Measurements from ENCODE around the gene SPAG17. TPM values are rescaled to one million over a fixed set of nuclear protein-coding genes. Genes with fewer than 3 reads are reported as not detected.
A peak's percentile ranks its signal among the peaks of the same experiment; 100 is the strongest.

The SPAG17 gene
- total and polyA plus RNA-seq, 2 of the 4 experiments (the other 2 are of a cell fraction) = 0.10 TPM; not detected in 1

DNA sequence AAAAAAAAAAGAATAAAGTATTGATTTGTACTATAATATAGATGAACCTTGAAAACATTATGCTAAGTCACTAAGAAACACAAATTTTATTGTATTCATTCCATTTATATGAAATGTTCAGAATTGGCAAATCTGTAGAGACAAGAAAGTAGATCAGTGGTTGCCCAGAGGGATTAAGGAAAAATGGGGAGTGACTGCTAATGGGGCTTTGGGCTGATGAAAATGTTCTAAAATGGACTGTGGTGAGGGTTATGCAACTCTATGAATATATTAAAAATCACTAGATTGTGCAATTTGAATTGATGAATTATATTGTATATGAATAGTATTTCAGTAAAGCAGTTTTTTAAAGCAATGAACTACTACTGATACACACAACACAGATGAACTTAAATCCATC lies 265.7 kb downstream of the SPAG17 start:
- no peak overlapping the region for H2BK5ac ChIP-seq (ENCODE audit: low read depth, low read length, poor library complexity, severe bottlenecking)
- DNase-seq (no peak), ATAC-seq (ENCODE audit: low read depth) (no peak)
- H2AK5ac ChIP-seq (ENCODE audit: low read depth, low read length) = no peak overlapping the region
- no TSS peak for BruUV-seq (replicated peaks)
- no peak overlapping the region for H3K18ac ChIP-seq (ENCODE audit: low read depth, low read length)
- H2BK120ac ChIP-seq (ENCODE audit: low read depth, low read length) = no peak overlapping the region
- no peak overlapping the region for H2AK9ac ChIP-seq (replicated peaks; ENCODE audit: low read depth, low read length, poor library complexity)
- TF ChIP-seq CEBPB (IDR thresholded peaks at IDR 0.05; ENCODE audit: low read depth, low read length) (0 out of 2 replicates have a peak, but pooled peaks have one; percentile 22), RCOR1 (IDR thresholded peaks at IDR 0.05; ENCODE audit: insufficient replicate concordance, low read length) (no peak)
- peaks cover 7% of the 10 kb centered on the region for H3K36me3 ChIP-seq (ENCODE audit: control insufficient read depth, insufficient read depth, low read length)
- POLR2A ChIA-PET (ENCODE audit: unreplicated experiment) = no interaction called here
- H2BK20ac ChIP-seq (ENCODE audit: low read depth, low read length) = no peak overlapping the region
- no peak overlapping the region for H3K4ac ChIP-seq (ENCODE audit: low read depth, low read length)
- no peaks in the 10 kb centered on the region for H3K27me3 ChIP-seq (ENCODE audit: control insufficient read depth, insufficient read depth, low read length)
- no peak overlapping the region for H4K91ac ChIP-seq (ENCODE audit: insufficient read depth, low read depth, low read length)
- in situ Hi-C loops (cut with MboI; ENCODE audit: low sequenced_read_pairs) = no loop called here
- no peak overlapping the region for H2AFZ ChIP-seq (replicated peaks; ENCODE audit: low read length, poor library complexity)
- H3K79me1 ChIP-seq (ENCODE audit: low read depth in 1 of 2, low read length in 2 of 2) = peaks cover 6 to 25% of the 10 kb centered on the region in 2 experiments; a peak in 3 of 4 replicates
- H3K9me3 ChIP-seq (ENCODE audit: control insufficient read depth, insufficient read depth, low read length) = no peaks in the 10 kb centered on the region
- H3K4me1 ChIP-seq (ENCODE audit: control insufficient read depth, insufficient read depth, low read length) = no peaks in the 10 kb centered on the region
- H3K23ac ChIP-seq (ENCODE audit: low read depth, low read length) = no peak overlapping the region
- no peak overlapping the region for H3K27ac ChIP-seq (ENCODE audit: insufficient read depth, low read length)
- dilution Hi-C loops (cut with HindIII; ENCODE audit: low sequenced_read_pairs, unreplicated experiment) = no loop called here
- CTCF ChIA-PET = no interaction called here
- peaks cover 4% of the 10 kb centered on the region; the same call in 1 of the 2 replicates for H3K9me1 ChIP-seq (ENCODE audit: insufficient read depth, low read length)
- no peak overlapping the region for H2BK15ac ChIP-seq (ENCODE audit: low read depth, low read length)
- no peak overlapping the region for H4K8ac ChIP-seq (ENCODE audit: low read depth in 2 of 2, low read length in 2 of 2)
- intact Hi-C loops (cut with micrococcal nuclease) = no loop called here
- no peak overlapping the region for H3K9ac ChIP-seq (ENCODE audit: low read depth, low read length)
- H4K20me1 ChIP-seq (ENCODE audit: insufficient read depth, low read length) = peaks cover 3% of the 10 kb centered on the region; the same call in 1 of the 2 replicates
- H3K56ac ChIP-seq (ENCODE audit: extremely low read depth, insufficient read depth, low read length) = no peak overlapping the region
- no peak overlapping the region for H4K5ac ChIP-seq (ENCODE audit: low read depth, low read length)
- no peak overlapping the region for H3K4me3 ChIP-seq (ENCODE audit: insufficient read depth, low read depth, low read length)
- H3K4me2 ChIP-seq (ENCODE audit: low read depth, low read length) = no peak overlapping the region
- H3K14ac ChIP-seq (replicated peaks; ENCODE audit: low read depth, low read length) = no peak overlapping the region

Data from IMR-90 (cell line).